ENCODE measurements around the gene ERN1. TPM values are rescaled to one million over a fixed set of nuclear protein-coding genes. Genes with fewer than 3 reads are reported as not detected.

ERN1 gene
- total and polyA plus RNA-seq, 2 of the 13 experiments (the other 11 are each of a cell fraction or from before 2014, with no cell fraction given) = 6.0 to 12.7 TPM

DNA sequence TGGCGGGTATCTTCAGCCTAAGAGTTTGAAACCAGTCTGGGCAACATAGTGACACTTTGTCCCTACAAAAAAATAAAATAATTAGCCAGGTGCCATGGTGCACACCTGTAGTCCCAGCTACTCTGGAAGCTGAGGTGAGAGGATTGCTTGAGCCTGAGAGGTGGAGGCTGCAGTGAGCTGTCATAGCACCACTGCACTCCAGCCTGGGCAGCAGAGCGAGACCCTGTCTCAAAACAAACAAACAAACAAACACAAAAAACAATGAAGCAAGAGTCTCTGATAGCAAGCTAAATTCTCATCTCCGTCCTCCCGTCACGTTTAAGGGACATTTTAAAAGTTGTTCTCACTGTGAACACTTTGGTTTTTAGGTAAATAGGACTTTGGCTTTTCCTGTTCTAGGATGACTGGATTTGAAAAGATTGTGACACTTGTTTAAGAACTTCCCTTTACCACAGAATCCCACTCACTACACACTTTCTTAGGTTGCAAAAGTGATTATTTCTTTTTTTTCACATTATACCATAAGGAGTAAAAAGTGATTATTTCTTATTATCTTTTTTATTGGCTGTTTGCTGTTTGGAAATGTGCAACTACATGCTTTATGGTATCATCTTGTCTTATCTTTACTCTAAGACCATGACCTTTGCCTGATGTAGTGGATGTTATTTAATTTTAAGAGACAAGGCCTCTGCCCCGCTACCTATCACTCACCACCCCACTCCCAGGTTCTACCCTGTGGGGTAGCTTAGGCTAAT lies 4.4 kb upstream of the ERN1 start (continued):
- TF ChIP-seq, protein P1, sequence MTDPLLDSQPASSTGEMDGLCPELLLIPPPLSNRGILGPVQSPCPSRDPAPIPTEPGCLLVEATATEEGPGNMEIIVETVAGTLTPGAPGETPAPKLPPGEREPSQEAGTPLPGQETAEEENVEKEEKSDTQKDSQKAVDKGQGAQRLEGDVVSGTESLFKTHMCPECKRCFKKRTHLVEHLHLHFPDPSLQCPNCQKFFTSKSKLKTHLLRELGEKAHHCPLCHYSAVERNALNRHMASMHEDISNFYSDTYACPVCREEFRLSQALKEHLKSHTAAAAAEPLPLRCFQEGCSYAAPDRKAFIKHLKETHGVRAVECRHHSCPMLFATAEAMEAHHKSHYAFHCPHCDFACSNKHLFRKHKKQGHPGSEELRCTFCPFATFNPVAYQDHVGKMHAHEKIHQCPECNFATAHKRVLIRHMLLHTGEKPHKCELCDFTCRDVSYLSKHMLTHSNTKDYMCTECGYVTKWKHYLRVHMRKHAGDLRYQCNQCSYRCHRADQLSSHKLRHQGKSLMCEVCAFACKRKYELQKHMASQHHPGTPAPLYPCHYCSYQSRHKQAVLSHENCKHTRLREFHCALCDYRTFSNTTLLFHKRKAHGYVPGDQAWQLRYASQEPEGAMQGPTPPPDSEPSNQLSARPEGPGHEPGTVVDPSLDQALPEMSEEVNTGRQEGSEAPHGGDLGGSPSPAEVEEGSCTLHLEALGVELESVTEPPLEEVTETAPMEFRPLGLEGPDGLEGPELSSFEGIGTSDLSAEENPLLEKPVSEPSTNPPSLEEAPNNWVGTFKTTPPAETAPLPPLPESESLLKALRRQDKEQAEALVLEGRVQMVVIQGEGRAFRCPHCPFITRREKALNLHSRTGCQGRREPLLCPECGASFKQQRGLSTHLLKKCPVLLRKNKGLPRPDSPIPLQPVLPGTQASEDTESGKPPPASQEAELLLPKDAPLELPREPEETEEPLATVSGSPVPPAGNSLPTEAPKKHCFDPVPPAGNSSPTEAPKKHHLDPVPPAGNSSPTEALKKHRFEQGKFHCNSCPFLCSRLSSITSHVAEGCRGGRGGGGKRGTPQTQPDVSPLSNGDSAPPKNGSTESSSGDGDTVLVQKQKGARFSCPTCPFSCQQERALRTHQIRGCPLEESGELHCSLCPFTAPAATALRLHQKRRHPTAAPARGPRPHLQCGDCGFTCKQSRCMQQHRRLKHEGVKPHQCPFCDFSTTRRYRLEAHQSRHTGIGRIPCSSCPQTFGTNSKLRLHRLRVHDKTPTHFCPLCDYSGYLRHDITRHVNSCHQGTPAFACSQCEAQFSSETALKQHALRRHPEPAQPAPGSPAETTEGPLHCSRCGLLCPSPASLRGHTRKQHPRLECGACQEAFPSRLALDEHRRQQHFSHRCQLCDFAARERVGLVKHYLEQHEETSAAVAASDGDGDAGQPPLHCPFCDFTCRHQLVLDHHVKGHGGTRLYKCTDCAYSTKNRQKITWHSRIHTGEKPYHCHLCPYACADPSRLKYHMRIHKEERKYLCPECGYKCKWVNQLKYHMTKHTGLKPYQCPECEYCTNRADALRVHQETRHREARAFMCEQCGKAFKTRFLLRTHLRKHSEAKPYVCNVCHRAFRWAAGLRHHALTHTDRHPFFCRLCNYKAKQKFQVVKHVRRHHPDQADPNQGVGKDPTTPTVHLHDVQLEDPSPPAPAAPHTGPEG (CRISPR knock-in tag; IDR thresholded peaks at IDR 0.05) = no peak
- TF ChIP-seq, protein P2, sequence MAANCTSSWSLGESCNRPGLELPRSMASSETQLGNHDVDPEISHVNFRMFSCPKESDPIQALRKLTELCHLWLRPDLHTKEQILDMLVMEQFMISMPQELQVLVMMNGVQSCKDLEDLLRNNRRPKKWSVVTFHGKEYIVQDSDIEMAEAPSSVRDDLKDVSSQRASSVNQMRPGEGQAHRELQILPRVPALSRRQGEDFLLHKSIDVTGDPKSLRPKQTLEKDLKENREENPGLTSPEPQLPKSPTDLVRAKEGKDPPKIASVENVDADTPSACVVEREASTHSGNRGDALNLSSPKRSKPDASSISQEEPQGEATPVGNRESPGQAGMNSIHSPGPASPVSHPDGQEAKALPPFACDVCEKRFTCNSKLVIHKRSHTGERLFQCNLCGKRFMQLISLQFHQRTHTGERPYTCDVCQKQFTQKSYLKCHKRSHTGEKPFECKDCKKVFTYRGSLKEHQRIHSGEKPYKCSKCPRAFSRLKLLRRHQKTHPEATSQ (CRISPR knock-in tag; IDR thresholded peaks at IDR 0.05; ENCODE audit: borderline replicate concordance) = 0 out of 2 replicates have a peak, but pooled peaks have one; percentile 29
- TF ChIP-seq MTF1 (CRISPR knock-in tag; IDR thresholded peaks at IDR 0.05) = no peak
- TF ChIP-seq, protein P3, sequence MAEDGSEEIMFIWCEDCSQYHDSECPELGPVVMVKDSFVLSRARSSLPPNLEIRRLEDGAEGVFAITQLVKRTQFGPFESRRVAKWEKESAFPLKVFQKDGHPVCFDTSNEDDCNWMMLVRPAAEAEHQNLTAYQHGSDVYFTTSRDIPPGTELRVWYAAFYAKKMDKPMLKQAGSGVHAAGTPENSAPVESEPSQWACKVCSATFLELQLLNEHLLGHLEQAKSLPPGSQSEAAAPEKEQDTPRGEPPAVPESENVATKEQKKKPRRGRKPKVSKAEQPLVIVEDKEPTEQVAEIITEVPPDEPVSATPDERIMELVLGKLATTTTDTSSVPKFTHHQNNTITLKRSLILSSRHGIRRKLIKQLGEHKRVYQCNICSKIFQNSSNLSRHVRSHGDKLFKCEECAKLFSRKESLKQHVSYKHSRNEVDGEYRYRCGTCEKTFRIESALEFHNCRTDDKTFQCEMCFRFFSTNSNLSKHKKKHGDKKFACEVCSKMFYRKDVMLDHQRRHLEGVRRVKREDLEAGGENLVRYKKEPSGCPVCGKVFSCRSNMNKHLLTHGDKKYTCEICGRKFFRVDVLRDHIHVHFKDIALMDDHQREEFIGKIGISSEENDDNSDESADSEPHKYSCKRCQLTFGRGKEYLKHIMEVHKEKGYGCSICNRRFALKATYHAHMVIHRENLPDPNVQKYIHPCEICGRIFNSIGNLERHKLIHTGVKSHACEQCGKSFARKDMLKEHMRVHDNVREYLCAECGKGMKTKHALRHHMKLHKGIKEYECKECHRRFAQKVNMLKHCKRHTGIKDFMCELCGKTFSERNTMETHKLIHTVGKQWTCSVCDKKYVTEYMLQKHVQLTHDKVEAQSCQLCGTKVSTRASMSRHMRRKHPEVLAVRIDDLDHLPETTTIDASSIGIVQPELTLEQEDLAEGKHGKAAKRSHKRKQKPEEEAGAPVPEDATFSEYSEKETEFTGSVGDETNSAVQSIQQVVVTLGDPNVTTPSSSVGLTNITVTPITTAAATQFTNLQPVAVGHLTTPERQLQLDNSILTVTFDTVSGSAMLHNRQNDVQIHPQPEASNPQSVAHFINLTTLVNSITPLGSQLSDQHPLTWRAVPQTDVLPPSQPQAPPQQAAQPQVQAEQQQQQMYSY (CRISPR knock-in tag; IDR thresholded peaks at IDR 0.05) = no peak
- peak; percentile 71; the same call in 1 of the 2 replicates for TF ChIP-seq TBX2 (CRISPR knock-in tag; IDR thresholded peaks at IDR 0.05; ENCODE audit: borderline replicate concordance)
- TF ChIP-seq, protein P4, sequence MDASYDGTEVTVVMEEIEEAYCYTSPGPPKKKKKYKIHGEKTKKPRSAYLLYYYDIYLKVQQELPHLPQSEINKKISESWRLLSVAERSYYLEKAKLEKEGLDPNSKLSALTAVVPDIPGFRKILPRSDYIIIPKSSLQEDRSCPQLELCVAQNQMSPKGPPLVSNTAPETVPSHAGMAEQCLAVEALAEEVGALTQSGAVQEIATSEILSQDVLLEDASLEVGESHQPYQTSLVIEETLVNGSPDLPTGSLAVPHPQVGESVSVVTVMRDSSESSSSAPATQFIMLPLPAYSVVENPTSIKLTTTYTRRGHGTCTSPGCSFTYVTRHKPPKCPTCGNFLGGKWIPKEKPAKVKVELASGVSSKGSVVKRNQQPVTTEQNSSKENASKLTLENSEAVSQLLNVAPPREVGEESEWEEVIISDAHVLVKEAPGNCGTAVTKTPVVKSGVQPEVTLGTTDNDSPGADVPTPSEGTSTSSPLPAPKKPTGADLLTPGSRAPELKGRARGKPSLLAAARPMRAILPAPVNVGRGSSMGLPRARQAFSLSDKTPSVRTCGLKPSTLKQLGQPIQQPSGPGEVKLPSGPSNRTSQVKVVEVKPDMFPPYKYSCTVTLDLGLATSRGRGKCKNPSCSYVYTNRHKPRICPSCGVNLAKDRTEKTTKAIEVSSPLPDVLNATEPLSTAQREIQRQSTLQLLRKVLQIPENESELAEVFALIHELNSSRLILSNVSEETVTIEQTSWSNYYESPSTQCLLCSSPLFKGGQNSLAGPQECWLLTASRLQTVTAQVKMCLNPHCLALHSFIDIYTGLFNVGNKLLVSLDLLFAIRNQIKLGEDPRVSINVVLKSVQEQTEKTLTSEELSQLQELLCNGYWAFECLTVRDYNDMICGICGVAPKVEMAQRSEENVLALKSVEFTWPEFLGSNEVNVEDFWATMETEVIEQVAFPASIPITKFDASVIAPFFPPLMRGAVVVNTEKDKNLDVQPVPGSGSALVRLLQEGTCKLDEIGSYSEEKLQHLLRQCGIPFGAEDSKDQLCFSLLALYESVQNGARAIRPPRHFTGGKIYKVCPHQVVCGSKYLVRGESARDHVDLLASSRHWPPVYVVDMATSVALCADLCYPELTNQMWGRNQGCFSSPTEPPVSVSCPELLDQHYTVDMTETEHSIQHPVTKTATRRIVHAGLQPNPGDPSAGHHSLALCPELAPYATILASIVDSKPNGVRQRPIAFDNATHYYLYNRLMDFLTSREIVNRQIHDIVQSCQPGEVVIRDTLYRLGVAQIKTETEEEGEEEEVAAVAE (CRISPR knock-in tag; IDR thresholded peaks at IDR 0.05; ENCODE audit: borderline replicate concordance) = no peak
- TF ChIP-seq, protein P5, sequence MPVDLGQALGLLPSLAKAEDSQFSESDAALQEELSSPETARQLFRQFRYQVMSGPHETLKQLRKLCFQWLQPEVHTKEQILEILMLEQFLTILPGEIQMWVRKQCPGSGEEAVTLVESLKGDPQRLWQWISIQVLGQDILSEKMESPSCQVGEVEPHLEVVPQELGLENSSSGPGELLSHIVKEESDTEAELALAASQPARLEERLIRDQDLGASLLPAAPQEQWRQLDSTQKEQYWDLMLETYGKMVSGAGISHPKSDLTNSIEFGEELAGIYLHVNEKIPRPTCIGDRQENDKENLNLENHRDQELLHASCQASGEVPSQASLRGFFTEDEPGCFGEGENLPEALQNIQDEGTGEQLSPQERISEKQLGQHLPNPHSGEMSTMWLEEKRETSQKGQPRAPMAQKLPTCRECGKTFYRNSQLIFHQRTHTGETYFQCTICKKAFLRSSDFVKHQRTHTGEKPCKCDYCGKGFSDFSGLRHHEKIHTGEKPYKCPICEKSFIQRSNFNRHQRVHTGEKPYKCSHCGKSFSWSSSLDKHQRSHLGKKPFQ (CRISPR knock-in tag; IDR thresholded peaks at IDR 0.05; ENCODE audit: insufficient replicate concordance) = peak; percentile 99
- TF ChIP-seq, protein P6, sequence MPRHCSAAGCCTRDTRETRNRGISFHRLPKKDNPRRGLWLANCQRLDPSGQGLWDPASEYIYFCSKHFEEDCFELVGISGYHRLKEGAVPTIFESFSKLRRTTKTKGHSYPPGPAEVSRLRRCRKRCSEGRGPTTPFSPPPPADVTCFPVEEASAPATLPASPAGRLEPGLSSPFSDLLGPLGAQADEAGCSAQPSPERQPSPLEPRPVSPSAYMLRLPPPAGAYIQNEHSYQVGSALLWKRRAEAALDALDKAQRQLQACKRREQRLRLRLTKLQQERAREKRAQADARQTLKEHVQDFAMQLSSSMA (CRISPR knock-in tag; IDR thresholded peaks at IDR 0.05) = no peak

Data from HepG2 (cell line).